NCI-H82 treated with DMSO at 0.1 percent for 48 hours (cell line): ENCODE measurements around the gene HYDIN.
"Not testable (repeated sequence)": the region's sequence is repeated elsewhere in the genome, so short reads cannot be mapped to it uniquely, and the experiment has no call there.

Experiments used
- DNase-seq: peaks from one replicate; lab custom pipeline; 2025; ENCODE audit not compliant: unreplicated experiment; lab: John Stamatoyannopoulos, UW

HYDIN gene

GRCh38 chr16:71009440-71010223, 220.9 kb downstream of the HYDIN start:
- not testable (repeated sequence) for DNase-seq

- DNase-seq = not testable (repeated sequence)
Observed at GRCh38 chr16:71006516-71006915, 224.0 kb downstream of the HYDIN start.

GRCh38 chr16:70999735-71000134, 230.8 kb downstream of the HYDIN start:
- not testable (repeated sequence) for DNase-seq

- not testable (repeated sequence) for DNase-seq
Observed at GRCh38 chr16:70995799-70996198, 234.7 kb downstream of the HYDIN start.

GRCh38 chr16:70992511-70992910, 238.0 kb downstream of the HYDIN start:
- not testable (repeated sequence) for DNase-seq

GRCh38 chr16:70987019-70987715, 243.4 kb downstream of the HYDIN start:
- DNase-seq = not testable (repeated sequence)

GRCh38 chr16:70984675-70985074, 245.8 kb downstream of the HYDIN start:
- DNase-seq = not testable (repeated sequence)

- DNase-seq = not testable (repeated sequence)
Observed at GRCh38 chr16:70968332-70968731, 262.2 kb downstream of the HYDIN start.

- not testable (repeated sequence) for DNase-seq
Observed at GRCh38 chr16:70960169-70960568, 270.4 kb downstream of the HYDIN start.

GRCh38 chr16:70954922-70955321, 275.6 kb downstream of the HYDIN start:
- DNase-seq = not testable (repeated sequence)

- DNase-seq = not testable (repeated sequence)
Observed at GRCh38 chr16:70953824-70954223, 276.7 kb downstream of the HYDIN start.

- DNase-seq = not testable (repeated sequence)
Observed at GRCh38 chr16:70943551-70943950, 287.0 kb downstream of the HYDIN start.

- DNase-seq = not testable (repeated sequence)
Observed at GRCh38 chr16:70939690-70940359, 290.7 kb downstream of the HYDIN start.

- DNase-seq = not testable (repeated sequence)
Observed at GRCh38 chr16:70936781-70937525, 293.6 kb downstream of the HYDIN start.

GRCh38 chr16:70935325-70935724, 295.2 kb downstream of the HYDIN start:
- DNase-seq = not testable (repeated sequence)

GRCh38 chr16:70933746-70934145, 296.8 kb downstream of the HYDIN start:
- not testable (repeated sequence) for DNase-seq

GRCh38 chr16:70930757-70931156, 299.8 kb downstream of the HYDIN start:
- DNase-seq = not testable (repeated sequence)

GRCh38 chr16:70922164-70922563, 308.4 kb downstream of the HYDIN start:
- DNase-seq = not testable (repeated sequence)

- DNase-seq = not testable (repeated sequence)
Observed at GRCh38 chr16:70920661-70921060, 309.9 kb downstream of the HYDIN start.

- DNase-seq = not testable (repeated sequence)
Observed at GRCh38 chr16:70888208-70888607, 342.3 kb downstream of the HYDIN start.

GRCh38 chr16:70884652-70885051, 345.9 kb downstream of the HYDIN start:
- DNase-seq = not testable (repeated sequence)
